OCI-LY1 (cell line): Measurements from ENCODE around the gene CCBE1.

Experiments
- EZH2 ChIP-seq: fragments of 200-600 bp; sonication (generic), shearing (Covaris generic); IDR thresholded peaks from 2 replicates; pipeline ENCODE4 v1.8.0; 2017; ENCODE audit warnings: borderline replicate concordance, mixed run types, mild to moderate bottlenecking, antibody characterized with exemption, low read length, moderate library complexity, mixed read lengths
- TF ChIP-seq, protein P1 (sequence below): fragments of 200-600 bp; sonication (generic), shearing (Covaris generic); IDR thresholded peaks from 2 replicates; pipeline ENCODE4 v1.5.1; 2017; ENCODE audit warnings: mild to moderate bottlenecking, antibody characterized with exemption, low read length, moderate library complexity, mixed read lengths

GRCh38 chr18:59437851-59438569 is 259.2 kb downstream of the CCBE1 start:
- TF ChIP-seq, protein P1, sequence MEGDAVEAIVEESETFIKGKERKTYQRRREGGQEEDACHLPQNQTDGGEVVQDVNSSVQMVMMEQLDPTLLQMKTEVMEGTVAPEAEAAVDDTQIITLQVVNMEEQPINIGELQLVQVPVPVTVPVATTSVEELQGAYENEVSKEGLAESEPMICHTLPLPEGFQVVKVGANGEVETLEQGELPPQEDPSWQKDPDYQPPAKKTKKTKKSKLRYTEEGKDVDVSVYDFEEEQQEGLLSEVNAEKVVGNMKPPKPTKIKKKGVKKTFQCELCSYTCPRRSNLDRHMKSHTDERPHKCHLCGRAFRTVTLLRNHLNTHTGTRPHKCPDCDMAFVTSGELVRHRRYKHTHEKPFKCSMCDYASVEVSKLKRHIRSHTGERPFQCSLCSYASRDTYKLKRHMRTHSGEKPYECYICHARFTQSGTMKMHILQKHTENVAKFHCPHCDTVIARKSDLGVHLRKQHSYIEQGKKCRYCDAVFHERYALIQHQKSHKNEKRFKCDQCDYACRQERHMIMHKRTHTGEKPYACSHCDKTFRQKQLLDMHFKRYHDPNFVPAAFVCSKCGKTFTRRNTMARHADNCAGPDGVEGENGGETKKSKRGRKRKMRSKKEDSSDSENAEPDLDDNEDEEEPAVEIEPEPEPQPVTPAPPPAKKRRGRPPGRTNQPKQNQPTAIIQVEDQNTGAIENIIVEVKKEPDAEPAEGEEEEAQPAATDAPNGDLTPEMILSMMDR = no peak
- no peak for TF ChIP-seq EZH2
